GM23248 (cell line): ENCODE measurements around the gene CD46. TPM values are rescaled to one million over a fixed set of nuclear protein-coding genes. Genes with fewer than 3 reads are reported as not detected.

Experiments used
- DNase-seq: peaks from one replicate; pipeline ENCODE4 v3.0.0-alpha.2; 2015
- H2AFZ ChIP-seq: fragments of 200-600 bp; sonication (generic); 2 replicates; pipeline ENCODE4 v1.6.1; 2016; ENCODE audit warnings: antibody characterized with exemption
- H3F3A ChIP-seq: fragments of 200-600 bp; sonication (generic); 2 replicates; pipeline ENCODE4 v1.6.1; 2016; ENCODE audit warnings: mild to moderate bottlenecking, antibody characterized with exemption, mixed run types; ENCODE audit not compliant: insufficient read depth
- H3K27ac ChIP-seq: fragments of 200-600 bp; sonication (generic); 2 replicates; pipeline ENCODE4 v1.5.1; 2016; ENCODE audit warnings: mild to moderate bottlenecking
- H3K27me3 ChIP-seq: fragments of 200-600 bp; sonication (generic); replicated peaks from 2 replicates; pipeline ENCODE4 v1.6.1; 2016; ENCODE audit warnings: mild to moderate bottlenecking; ENCODE audit not compliant: insufficient read depth
- H3K36me3 ChIP-seq: fragments of 200-600 bp; sonication (generic); 2 replicates; pipeline ENCODE4 v1.6.1; 2016; ENCODE audit warnings: low read depth, mild to moderate bottlenecking
- H3K4me1 ChIP-seq: fragments of 200-600 bp; sonication (generic); 2 replicates; pipeline ENCODE4 v1.6.1; 2016; ENCODE audit warnings: mild to moderate bottlenecking; ENCODE audit not compliant: insufficient read depth
- H3K4me2 ChIP-seq: fragments of 200-600 bp; sonication (generic); one replicate; pipeline ENCODE4 v1.6.1; 2016; ENCODE audit warnings: mild to moderate bottlenecking; ENCODE audit not compliant: unreplicated experiment
- H3K4me3 ChIP-seq: fragments of 200-600 bp; sonication (generic); 2 replicates; pipeline ENCODE4 v1.5.1; 2016; ENCODE audit warnings: mild to moderate bottlenecking
- H3K79me2 ChIP-seq: fragments of 200-600 bp; sonication (generic); 2 replicates; pipeline ENCODE4 v1.6.1; 2016; ENCODE audit warnings: mild to moderate bottlenecking; ENCODE audit not compliant: insufficient read depth
- H3K9ac ChIP-seq: fragments of 200-600 bp; sonication (generic); 2 replicates; pipeline ENCODE4 v1.6.1; 2016; ENCODE audit warnings: mild to moderate bottlenecking
- H3K9me2 ChIP-seq: fragments of 200-600 bp; sonication (generic); 2 replicates; pipeline ENCODE4 v1.6.1; 2016; ENCODE audit warnings: mixed run types, mild to moderate bottlenecking, moderate library complexity; ENCODE audit not compliant: insufficient read depth
- H3K9me3 ChIP-seq: fragments of 200-600 bp; sonication (generic); one replicate; pipeline ENCODE4 v1.6.1; 2017; ENCODE audit warnings: low read depth
- H4K20me1 ChIP-seq: fragments of 200-600 bp; sonication (generic); 2 replicates; pipeline ENCODE4 v1.6.0; 2016; ENCODE audit not compliant: insufficient read depth
- EZH2 ChIP-seq: fragments of 200-600 bp; sonication (generic); IDR thresholded peaks from 2 replicates; pipeline ENCODE4 v1.6.1; 2018; ENCODE audit warnings: antibody characterized with exemption, mild to moderate bottlenecking; ENCODE audit not compliant: insufficient read depth, poor library complexity, severe bottlenecking
- EZH2phosphoT487 ChIP-seq: fragments of 200-600 bp; sonication (generic); IDR thresholded peaks from 2 replicates; pipeline ENCODE4 v1.6.1; 2018; ENCODE audit warnings: antibody characterized with exemption, moderate library complexity, mild to moderate bottlenecking, low read depth; ENCODE audit not compliant: insufficient read depth
- WGBS, 2 experiments: methylation state at CpG; one replicate each; pipeline ENCODE4 v1.1.6; 2015 to 2017; ENCODE audit warnings: low lambda C conversion rate in 2 of 2, low coverage in 1 of 2; ENCODE audit errors: missing lambda C conversion rate in 2 of 2; 5-methylcytosine and 5-hydroxymethylcytosine counted together
- in situ Hi-C: fragments of 300-500 bp; cut with MboI; formaldehyde crosslinking; loops from 2 replicates; pipeline ENCODE4 v1.15.0; 2020
- polyA plus RNA-seq: library from polyadenylated mRNA; unstranded; fragments of >200 nt; fragmentation: Nextera tagmentation; extraction: Ambion mirVana; gene quantifications from 2 replicates; pipeline ENCODE4 v1.2.1, GENCODE V29; 2016
- total RNA-seq: library from RNA; depleted of rRNA; stranded (reverse); fragments of >200 nt; shearing (Covaris generic); gene quantifications from 2 replicates; pipeline ENCODE4 v1.2.3, GENCODE V29; 2014

The CD46 gene
- total and polyA plus RNA-seq, 2 experiments from 2014 or later: 49.2 to 117 TPM

DNA sequence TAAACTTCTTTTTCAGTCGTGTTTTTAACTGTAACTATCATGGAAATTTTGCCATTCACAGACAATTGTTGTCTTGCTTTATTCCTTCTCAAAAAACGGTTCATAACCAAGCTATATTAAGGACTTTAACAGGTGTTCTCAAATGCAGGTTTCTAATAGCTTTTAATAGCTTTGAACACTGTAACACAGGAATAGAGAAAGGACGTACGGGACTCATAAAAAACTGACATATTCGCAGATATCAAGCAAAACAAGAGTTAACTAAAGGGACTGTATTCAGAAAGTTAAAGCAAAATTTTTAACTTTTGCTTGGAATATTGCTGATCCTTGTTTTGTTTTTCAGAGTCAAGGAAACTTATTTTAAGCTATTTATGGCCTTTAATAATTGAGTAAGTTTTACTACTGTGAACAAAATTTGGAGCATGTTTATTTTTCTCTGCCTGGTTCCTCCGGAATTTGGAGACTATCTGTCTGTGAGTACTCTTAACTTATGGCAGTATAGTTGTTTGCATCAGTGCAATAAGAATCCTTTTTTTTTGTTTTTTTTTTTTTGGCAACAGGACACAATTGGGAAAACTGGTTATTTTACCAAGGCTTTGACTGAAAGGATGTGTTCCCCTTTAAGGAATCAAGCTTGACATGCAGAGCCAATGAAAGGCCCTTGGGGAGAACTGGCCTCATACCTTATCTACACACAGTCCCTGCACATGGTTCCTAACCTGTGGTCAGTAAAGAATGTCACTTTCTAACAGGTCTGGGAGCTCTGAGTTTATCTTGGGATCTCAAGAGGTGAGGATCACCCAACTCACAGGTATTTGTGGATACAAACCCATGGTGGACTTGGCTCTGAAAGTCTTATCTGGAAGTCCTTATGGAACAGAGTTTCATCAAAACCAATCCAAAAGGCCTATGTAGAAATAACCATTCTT is 5.8 kb upstream of the CD46 start:
- H3K9me3 ChIP-seq: no peaks in the 10 kb centered on the region
- H4K20me1 ChIP-seq: no peaks in the 10 kb centered on the region
- TF ChIP-seq EZH2 (no peak), EZH2phosphoT487 (no peak)
- no peak for DNase-seq
- peak overlapping the region; percentile 34; the same call in 1 of the 2 replicates for H2AFZ ChIP-seq
- peaks cover 11% of the 10 kb centered on the region; the same call in 1 of the 2 replicates for H3F3A ChIP-seq
- H3K27ac ChIP-seq: peak overlapping the region; percentile 28; the same call in 1 of the 2 replicates
- no peaks in the 10 kb centered on the region for H3K79me2 ChIP-seq
- no peaks in the 10 kb centered on the region for H3K9me2 ChIP-seq
- in situ Hi-C loops: no loop called here
- no peak overlapping the region for H3K4me3 ChIP-seq
- 33 to 38% methylated on average over 6 of the region's 6 CpGs for WGBS, 2 experiments
- H3K4me2 ChIP-seq: peak overlapping the region; percentile 20
- no peak overlapping the region for H3K9ac ChIP-seq
- H3K36me3 ChIP-seq: no peaks in the 10 kb centered on the region
- no peaks in the 10 kb centered on the region for H3K27me3 ChIP-seq
- peaks cover 22% of the 10 kb centered on the region for H3K4me1 ChIP-seq

DNA sequence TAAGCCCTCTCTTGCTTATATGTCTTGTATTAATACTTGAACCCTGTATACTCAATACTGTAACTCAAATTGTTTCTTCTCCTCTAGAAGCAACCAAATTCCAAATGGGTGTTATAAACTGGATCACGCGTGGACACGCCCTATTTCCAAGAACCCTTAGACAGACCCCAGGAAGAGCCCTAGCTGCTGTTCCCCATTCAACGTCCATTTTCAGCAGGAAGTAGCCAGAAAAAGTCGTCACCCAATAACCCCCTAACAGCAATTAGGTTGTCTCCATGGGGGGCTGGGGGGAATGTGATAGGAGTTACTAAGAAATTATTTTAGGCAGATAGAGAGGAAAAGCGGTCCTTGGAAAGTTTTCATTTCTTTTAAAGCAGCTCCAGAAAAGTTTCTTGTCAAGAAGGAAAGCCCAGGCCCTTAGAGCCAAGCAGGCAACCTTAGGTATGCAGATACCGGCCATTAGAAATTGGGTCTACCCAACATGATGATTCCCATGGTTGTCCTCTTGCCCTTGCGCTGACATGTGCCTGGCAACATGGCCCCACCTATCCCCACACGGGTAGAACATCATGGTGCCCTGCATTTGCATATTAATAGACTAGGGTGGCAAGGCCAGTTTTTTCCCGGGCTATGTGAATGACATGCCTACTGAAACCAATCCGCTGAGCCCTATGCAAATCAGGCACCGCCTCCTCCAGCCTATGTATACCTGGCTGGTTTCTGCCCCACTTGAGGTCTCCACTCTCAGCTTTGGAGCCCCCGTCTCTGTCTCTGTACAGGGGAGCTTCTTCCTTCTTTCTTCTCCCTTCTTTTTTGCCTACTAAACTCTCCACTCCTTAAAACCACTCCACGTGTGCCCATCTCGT is 4.0 kb upstream of the CD46 start:
- Histone ChIP-seq H3K79me2 (peaks cover 7% of the 10 kb centered on the region), H3K36me3 (no peaks in the 10 kb centered on the region), H3K4me3 (no peak overlapping the region), H3K9me2 (no peaks in the 10 kb centered on the region), H3K9me3 (no peaks in the 10 kb centered on the region), H2AFZ (no peak overlapping the region), H3K27me3 (no peaks in the 10 kb centered on the region), H3K4me1 (peaks cover 25% of the 10 kb centered on the region), H3F3A (peaks cover 11% of the 10 kb centered on the region; the same call in 1 of the 2 replicates), H3K4me2 (no peak overlapping the region), H4K20me1 (no peaks in the 10 kb centered on the region), H3K9ac (no peak overlapping the region), H3K27ac (no peak overlapping the region)
- in situ Hi-C loops: no loop called here
- 85 to 86% methylated on average over 15 of the region's 15 CpGs for WGBS, 2 experiments
- DNase-seq: no peak
- no peak for TF ChIP-seq EZH2phosphoT487
- no peak for TF ChIP-seq EZH2

DNA sequence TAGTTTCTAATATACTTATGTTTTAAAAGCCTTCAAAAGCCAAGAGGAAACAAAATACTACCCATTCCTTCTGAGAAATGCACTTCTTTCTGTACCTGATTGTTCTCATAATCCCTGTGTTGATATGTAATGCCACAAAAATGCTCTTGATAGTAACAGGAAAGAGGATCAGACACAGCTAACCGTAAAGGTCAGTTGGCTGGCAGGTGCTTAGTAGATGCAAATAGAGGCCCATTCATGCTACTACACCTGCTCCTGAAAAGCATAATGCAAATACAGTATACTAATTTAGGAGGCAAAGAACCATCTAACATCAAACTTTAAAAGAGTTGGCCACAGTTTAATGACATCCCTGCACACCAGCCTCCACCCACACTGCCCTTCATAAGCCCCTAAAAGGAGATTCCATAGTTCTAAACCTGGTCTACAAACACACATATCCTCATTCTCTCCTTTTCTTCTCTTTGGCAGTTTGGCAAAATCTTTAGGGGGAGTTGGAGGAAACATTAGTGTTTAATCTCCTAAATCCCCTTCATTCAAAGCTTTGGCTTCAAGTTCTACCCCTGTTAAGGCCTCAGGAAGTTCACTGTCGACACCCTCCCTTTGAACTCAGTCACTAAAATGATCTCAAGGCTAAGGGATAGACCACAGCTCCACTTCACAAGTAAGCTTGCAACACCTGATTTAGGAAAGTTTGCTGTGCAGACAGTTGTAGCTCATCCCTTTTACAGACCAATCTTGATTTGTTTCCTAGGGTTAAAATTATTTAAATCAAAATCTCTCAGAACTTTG is 2.9 kb upstream of the CD46 start:
- H3K4me3 ChIP-seq: no peak overlapping the region
- H3K4me2 ChIP-seq: no peak overlapping the region
- no peaks in the 10 kb centered on the region for H3K27me3 ChIP-seq
- H3K4me1 ChIP-seq: peaks cover 35% of the 10 kb centered on the region
- TF ChIP-seq EZH2phosphoT487 (no peak), EZH2 (no peak)
- H3K79me2 ChIP-seq: peaks cover 18% of the 10 kb centered on the region
- H3K27ac ChIP-seq: no peak overlapping the region
- H2AFZ ChIP-seq: no peak overlapping the region
- in situ Hi-C loops: no loop called here
- WGBS, 2 experiments: 72 to 78% methylated on average over 2 of the region's 2 CpGs
- DNase-seq: no peak
- H3K9ac ChIP-seq: no peak overlapping the region
- no peaks in the 10 kb centered on the region for H3K36me3 ChIP-seq
- 0 out of 2 replicates have a peak, but pooled peaks cover 6% of the 10 kb centered on the region for H4K20me1 ChIP-seq
- peaks cover 11% of the 10 kb centered on the region; the same call in 1 of the 2 replicates for H3F3A ChIP-seq
- H3K9me2 ChIP-seq: no peaks in the 10 kb centered on the region
- H3K9me3 ChIP-seq: no peaks in the 10 kb centered on the region
